Activated naive CD4-positive, alpha-beta T cell treated with anti-CD3 and anti-CD28 coated beads, Interleukin-2, amount 50 U/mL, for 24 hours (primary cell): ENCODE measurements around the gene GTF3C4.
A peak's percentile ranks its signal among the peaks of the same experiment; 100 is the strongest.

Experiments
- H3K27ac Mint-ChIP-seq: one replicate; pipeline ENCODE4 v1.8.0; 2021; ENCODE audit warnings: mild to moderate bottlenecking, mixed read lengths
- H3K27me3 Mint-ChIP-seq: one replicate; pipeline ENCODE4 v1.8.0; 2021; ENCODE audit warnings: mixed read lengths
- H3K36me3 Mint-ChIP-seq: one replicate; pipeline ENCODE4 v1.8.0; 2021; ENCODE audit warnings: mixed read lengths
- H3K4me1 Mint-ChIP-seq: one replicate; pipeline ENCODE4 v1.8.0; 2021; ENCODE audit warnings: mixed read lengths
- H3K4me3 Mint-ChIP-seq: one replicate; pipeline ENCODE4 v1.8.0; 2021; ENCODE audit warnings: mild to moderate bottlenecking, mixed read lengths
- H3K9me3 Mint-ChIP-seq: one replicate; pipeline ENCODE4 v1.8.0; 2021; ENCODE audit warnings: mixed read lengths

GTF3C4 gene

DNA sequence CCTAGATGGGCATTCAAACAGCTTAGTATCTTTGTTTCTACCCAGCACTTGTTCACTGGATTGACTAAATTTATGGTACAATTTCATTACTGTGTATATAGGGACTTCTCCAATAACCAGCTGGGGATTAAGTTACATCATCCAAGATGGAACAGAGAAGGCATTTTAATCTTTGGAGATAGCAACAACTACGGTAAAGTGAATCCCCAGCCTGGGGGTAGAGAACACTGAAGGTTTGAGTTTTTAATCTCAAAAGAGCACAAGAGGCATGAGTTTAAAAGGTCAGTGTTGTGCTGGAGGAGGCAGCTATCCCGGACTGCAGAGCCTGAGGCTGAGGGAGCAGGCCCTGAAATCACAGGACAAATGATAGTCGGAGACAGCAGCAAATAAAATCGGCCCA lies 29.0 kb upstream of the GTF3C4 start:
- no peak overlapping the region for H3K27ac Mint-ChIP-seq
- H3K4me3 Mint-ChIP-seq, result no peak overlapping the region
- H3K36me3 Mint-ChIP-seq, result peaks cover 26% of the 10 kb centered on the region
- no peaks in the 10 kb centered on the region for H3K9me3 Mint-ChIP-seq
- no peaks in the 10 kb centered on the region for H3K27me3 Mint-ChIP-seq
- H3K4me1 Mint-ChIP-seq, result no peaks in the 10 kb centered on the region

DNA sequence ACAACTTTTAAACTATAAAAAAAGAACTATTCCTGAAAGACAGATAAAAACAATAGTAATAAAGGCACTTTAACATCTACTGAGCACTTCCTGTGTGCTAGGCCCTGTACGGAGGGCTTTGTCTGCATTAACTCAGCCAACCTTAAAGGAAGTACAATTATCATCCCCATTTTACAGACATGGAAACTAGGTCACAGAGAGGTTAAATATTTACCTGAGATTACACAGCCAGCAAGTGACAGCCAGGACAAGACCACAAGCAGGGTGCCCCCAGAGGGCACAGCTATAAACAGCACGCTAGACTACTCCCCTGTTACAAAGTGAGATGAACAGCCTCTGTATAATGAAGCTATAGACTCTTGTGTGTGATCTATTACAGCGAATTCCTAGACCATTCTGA lies 26.0 kb upstream of the GTF3C4 start:
- H3K9me3 Mint-ChIP-seq, result no peaks in the 10 kb centered on the region
- no peak overlapping the region for H3K4me3 Mint-ChIP-seq
- H3K36me3 Mint-ChIP-seq, result peaks cover 24% of the 10 kb centered on the region
- H3K27ac Mint-ChIP-seq, result no peak overlapping the region
- peaks cover 7% of the 10 kb centered on the region for H3K4me1 Mint-ChIP-seq
- H3K27me3 Mint-ChIP-seq, result no peaks in the 10 kb centered on the region

DNA sequence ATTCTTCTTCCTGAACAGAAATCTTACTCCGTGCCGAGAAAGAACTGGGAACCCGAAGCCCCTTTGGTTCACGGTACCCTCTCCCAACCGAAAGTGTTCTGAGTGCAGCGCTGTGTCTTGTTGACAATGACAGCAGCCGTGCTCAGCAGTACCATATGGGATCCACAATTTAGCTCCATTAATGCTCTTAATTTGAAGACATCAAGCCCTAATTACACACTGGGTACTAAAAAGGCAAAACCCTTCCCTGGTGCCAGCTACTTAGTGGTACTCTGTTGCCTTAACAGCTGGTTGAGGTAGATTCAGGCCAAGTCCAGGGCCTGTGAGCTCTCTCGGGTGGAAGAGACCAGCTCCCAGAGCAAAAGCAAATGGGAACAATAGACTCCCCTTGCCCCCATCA lies 25.0 kb upstream of the GTF3C4 start:
- H3K27ac Mint-ChIP-seq, result no peak overlapping the region
- H3K4me3 Mint-ChIP-seq, result no peak overlapping the region
- no peaks in the 10 kb centered on the region for H3K27me3 Mint-ChIP-seq
- no peaks in the 10 kb centered on the region for H3K9me3 Mint-ChIP-seq
- peaks cover 27% of the 10 kb centered on the region for H3K36me3 Mint-ChIP-seq
- peaks cover 7% of the 10 kb centered on the region for H3K4me1 Mint-ChIP-seq

DNA sequence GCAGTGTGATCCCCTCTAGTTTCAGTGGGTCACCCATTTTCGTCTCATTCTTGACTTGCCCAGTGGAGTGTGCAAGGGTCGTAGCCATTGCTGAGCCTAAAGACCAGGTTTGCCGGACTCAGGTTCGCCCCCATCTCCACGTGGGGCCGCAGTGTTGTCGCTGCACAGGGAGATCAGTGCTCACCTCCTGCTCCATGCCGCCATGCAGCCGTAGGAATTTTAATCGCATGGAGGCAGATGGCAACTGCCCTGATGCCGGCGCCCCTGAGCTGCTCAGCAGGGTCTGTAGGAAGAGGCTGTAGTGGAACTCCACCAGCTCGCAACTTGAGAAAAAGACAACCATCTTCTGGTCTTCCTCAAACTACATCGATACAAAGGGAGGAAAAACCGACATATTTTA lies 24.6 kb upstream of the GTF3C4 start:
- Mint-ChIP-seq H3K27ac (no peak overlapping the region), H3K4me3 (no peak overlapping the region)

DNA sequence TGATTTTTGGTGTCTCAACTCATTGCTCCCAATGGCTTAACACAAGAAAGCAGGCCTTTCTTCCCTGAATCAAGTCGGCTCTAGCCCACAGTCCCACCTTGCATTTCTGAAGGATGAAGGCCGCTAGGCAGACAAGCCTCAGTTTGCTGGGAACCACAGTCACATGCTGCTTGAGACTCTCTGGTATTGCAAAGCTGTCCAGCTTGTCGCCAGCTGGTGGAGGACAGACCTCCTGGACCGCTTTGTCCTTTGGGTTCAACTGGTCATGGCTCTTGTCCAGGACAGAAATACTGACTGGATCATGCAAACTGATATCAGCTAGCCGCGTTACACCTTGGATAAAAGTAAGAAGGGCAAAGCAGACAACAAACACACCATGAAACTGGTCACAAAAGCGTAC lies 23.5 kb upstream of the GTF3C4 start:
- Mint-ChIP-seq H3K4me3 (no peak overlapping the region), H3K9me3 (no peaks in the 10 kb centered on the region), H3K4me1 (peaks cover 7% of the 10 kb centered on the region), H3K36me3 (peaks cover 27% of the 10 kb centered on the region), H3K27ac (no peak overlapping the region), H3K27me3 (no peaks in the 10 kb centered on the region)

More for the DNA sequence above, 24.6 kb upstream of the GTF3C4 start:
- no peaks in the 10 kb centered on the region for H3K27me3 Mint-ChIP-seq
- H3K4me1 Mint-ChIP-seq, result peaks cover 7% of the 10 kb centered on the region
- no peaks in the 10 kb centered on the region for H3K9me3 Mint-ChIP-seq
- H3K36me3 Mint-ChIP-seq, result peaks cover 27% of the 10 kb centered on the region

DNA sequence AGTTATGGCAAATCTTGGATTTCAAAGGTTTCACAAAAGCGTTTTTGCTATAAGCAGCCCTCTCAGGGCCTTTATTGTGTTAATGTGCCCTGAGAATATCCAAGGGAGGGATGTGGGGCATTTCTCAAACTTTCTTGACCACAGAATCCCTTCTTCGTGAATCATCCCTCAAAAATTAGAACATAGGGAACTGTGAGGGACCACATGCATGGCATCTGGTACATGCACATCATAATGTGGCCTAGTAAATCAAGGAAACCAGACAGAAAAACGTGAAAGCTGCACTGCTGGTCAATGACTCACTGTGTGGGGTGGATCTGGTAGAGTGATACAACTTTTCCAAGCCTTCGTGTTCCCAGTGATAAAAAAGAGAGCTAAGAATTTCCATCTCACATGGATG lies 22.9 kb upstream of the GTF3C4 start:
- H3K36me3 Mint-ChIP-seq, result peaks cover 24% of the 10 kb centered on the region
- H3K4me1 Mint-ChIP-seq, result peaks cover 7% of the 10 kb centered on the region
- no peak overlapping the region for H3K4me3 Mint-ChIP-seq
- no peaks in the 10 kb centered on the region for H3K9me3 Mint-ChIP-seq
- no peaks in the 10 kb centered on the region for H3K27me3 Mint-ChIP-seq
- no peak overlapping the region for H3K27ac Mint-ChIP-seq

DNA sequence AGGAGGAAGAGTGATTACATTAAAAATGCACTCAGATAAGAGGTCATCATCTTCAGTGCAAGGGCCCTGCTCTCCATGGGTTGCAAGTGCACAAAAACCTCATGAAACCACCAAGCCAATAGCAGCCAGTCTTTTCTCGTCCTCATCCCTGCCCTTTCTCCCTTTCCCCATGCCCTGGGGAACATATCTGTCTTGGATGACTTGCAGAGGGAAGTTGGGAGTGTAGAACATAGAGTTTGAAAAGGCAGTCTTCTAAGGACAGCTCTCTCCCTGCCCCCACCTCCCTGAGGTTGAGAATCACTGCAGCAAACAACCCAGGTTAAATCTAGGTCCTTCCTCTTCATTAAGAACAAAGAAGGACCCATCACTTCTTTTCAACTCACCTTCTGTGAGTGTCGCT lies 22.5 kb upstream of the GTF3C4 start:
- H3K27me3 Mint-ChIP-seq, result no peaks in the 10 kb centered on the region
- no peaks in the 10 kb centered on the region for H3K9me3 Mint-ChIP-seq
- H3K4me3 Mint-ChIP-seq, result no peak overlapping the region
- no peak overlapping the region for H3K27ac Mint-ChIP-seq
- peaks cover 7% of the 10 kb centered on the region for H3K4me1 Mint-ChIP-seq
- H3K36me3 Mint-ChIP-seq, result peaks cover 28% of the 10 kb centered on the region

DNA sequence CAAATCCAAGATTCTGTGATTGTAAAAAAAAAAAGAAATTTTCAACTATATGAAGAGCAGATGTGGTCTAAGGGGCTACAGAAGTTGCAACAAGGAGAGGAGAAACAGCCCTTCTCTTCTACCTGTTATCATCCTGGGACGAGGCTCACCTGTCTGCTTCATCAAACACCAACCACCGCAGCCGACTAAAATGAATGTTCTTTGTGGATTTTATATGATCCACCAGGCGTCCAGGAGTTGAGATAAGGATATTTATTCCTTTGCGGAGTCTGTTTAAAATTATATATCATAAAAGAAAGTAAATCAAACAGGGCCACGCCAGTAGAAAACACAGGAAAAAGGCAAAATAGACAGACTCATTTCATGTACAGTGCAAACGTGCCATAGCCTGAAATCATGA lies 22.0 kb upstream of the GTF3C4 start:
- Mint-ChIP-seq H3K36me3 (peaks cover 25% of the 10 kb centered on the region), H3K27me3 (no peaks in the 10 kb centered on the region), H3K27ac (no peak overlapping the region), H3K4me1 (peaks cover 7% of the 10 kb centered on the region), H3K4me3 (no peak overlapping the region), H3K9me3 (no peaks in the 10 kb centered on the region)

DNA sequence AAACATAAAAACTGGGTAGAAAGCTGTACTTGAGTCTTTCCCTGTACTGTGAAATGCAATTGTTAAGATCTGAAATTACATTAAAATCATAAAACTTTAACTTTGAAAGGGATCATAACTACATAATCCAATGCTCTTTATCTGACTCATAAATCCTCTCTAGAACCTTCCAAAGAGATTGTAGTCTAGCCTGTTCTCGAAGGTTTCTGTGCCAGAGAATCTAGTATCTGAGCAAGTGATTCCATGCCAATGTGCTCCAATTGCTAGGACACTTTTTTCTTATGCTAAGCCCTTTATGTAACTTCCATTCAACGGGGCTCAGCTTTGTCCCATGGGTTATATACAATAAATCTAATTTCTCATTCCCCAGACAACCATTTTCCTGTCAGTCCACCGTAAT lies 21.6 kb upstream of the GTF3C4 start:
- Mint-ChIP-seq H3K36me3 (peaks cover 25% of the 10 kb centered on the region), H3K4me3 (no peak overlapping the region), H3K9me3 (no peaks in the 10 kb centered on the region), H3K27me3 (no peaks in the 10 kb centered on the region), H3K27ac (no peak overlapping the region), H3K4me1 (peaks cover 7% of the 10 kb centered on the region)

DNA sequence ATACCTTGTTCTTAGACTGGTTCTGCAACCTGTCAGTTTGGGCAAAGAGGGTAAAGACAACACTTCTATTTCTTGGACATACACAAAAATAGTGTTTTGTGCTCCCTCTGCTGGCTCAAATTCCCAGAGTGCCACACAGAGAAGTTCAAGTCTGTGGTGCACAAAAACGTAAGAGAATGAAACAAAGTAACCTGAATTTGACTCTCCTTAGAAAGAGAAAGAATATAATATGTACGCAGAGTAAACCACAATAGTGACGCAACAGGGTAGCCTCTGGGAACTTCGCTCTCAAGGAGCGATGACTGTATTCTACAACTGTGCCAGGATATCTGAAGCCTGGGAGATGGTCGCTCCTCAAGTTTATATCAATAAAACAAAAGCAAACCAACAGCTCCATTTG lies 19.0 kb upstream of the GTF3C4 start:
- Mint-ChIP-seq H3K27ac (no peak overlapping the region), H3K27me3 (no peaks in the 10 kb centered on the region), H3K9me3 (no peaks in the 10 kb centered on the region), H3K4me1 (peaks cover 11% of the 10 kb centered on the region), H3K36me3 (peaks cover 21% of the 10 kb centered on the region), H3K4me3 (no peak overlapping the region)

DNA sequence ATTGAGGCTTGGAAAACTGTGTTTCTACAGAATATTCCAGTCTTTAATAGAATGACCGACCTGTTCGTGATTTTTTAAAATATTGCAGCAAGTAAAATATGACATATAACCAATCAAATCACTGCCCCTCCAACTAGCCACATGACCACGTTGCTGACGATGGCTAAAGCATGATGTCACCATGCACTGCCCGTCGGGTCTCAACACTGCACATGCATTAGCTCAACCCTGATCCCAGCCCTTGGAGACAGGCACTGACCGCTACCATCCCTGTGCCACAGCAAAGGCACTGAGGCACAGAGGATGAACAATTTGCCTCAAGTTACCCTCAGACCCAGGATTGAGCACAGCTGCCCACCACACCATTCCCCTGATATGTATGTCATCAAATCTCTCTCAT lies 14.0 kb upstream of the GTF3C4 start:
- peaks cover 18% of the 10 kb centered on the region for H3K36me3 Mint-ChIP-seq
- peaks cover 4% of the 10 kb centered on the region for H3K4me1 Mint-ChIP-seq
- H3K9me3 Mint-ChIP-seq, result no peaks in the 10 kb centered on the region
- H3K27me3 Mint-ChIP-seq, result no peaks in the 10 kb centered on the region
- no peak overlapping the region for H3K27ac Mint-ChIP-seq
- no peak overlapping the region for H3K4me3 Mint-ChIP-seq

DNA sequence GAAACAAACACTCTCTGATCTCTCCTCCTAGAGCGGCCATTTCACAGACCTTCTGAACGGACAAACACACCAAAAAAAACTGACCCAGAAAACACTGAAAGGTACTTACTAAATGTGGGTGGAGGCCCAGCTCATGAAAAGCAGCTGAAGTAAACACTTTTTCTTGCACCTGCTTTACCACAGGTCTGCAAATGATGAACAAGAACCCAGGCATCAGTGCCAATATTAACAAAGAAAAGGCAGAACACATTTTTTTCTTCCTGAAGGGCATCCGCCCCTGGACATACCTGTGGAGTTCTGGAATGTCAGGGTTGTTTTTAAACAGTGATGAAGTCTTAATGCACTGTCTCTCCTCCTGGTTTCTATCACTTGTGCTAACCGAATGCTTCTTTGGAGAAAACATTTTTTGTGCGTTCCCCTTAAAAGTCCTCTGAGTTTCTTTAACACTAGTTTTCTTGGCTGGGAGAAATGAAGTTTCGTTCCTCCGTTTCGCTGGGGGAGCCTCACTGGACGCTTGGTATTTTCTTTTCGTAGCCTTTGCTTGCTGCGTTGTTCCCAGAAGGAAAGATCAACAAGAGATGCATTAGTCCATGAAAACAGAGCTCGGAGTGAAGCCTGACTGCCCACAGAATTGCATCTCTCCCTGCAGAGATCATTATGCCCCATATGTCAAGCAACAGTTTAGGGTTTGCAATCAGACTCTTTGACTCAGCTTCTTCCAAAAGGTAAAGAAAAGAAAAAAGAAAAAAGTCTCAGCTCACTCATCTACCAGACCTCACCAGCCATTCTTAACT lies 7.9 kb upstream of the GTF3C4 start:
- Mint-ChIP-seq H3K9me3 (no peaks in the 10 kb centered on the region), H3K4me1 (peaks cover 5% of the 10 kb centered on the region), H3K36me3 (peaks cover 9% of the 10 kb centered on the region), H3K4me3 (no peak overlapping the region), H3K27me3 (no peaks in the 10 kb centered on the region), H3K27ac (no peak overlapping the region)

DNA sequence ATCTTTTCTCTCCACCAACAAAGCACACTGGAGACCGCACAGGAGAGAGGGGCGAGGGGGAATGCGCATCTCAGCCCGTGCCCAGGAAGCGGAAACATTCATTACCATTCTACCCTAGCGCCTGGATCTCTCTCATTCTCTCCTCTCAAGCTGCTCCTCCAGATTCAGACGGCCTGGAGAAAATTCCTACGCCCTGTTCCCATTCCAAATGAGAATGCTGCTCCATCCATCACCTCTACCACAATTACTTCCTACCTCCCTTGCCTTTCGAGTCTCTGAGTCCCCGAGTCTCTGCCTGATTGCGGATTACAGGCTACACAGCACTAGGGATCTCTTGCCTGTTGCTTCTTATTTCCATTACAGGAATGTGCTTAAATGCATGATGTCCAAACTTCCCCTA lies 7.1 kb upstream of the GTF3C4 start:
- Mint-ChIP-seq H3K4me3 (no peak overlapping the region), H3K4me1 (peaks cover 12% of the 10 kb centered on the region), H3K27ac (no peak overlapping the region), H3K27me3 (no peaks in the 10 kb centered on the region), H3K9me3 (no peaks in the 10 kb centered on the region), H3K36me3 (peaks cover 10% of the 10 kb centered on the region)

DNA sequence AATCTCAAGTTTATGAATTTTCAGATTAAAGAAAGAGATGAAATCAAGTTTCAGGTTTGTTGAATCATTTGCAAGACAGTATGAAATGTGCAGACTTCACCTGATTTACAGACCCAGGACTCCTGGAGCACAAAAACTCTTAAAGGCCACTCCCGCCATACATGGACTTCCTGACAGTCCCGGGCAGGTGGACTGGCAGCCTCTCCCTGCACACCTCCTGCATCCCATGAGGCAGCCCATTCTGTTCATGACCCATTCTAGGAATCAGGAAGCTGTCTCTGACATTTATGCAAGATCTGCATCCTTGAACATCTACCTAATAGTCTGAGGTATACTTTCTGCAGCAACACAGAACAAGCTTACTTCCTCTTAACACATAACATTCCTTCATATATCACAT lies 6.4 kb upstream of the GTF3C4 start:
- H3K27ac Mint-ChIP-seq, result no peak overlapping the region
- peaks cover 10% of the 10 kb centered on the region for H3K36me3 Mint-ChIP-seq
- no peak overlapping the region for H3K4me3 Mint-ChIP-seq
- no peaks in the 10 kb centered on the region for H3K9me3 Mint-ChIP-seq
- H3K4me1 Mint-ChIP-seq, result peaks cover 16% of the 10 kb centered on the region
- H3K27me3 Mint-ChIP-seq, result no peaks in the 10 kb centered on the region

DNA sequence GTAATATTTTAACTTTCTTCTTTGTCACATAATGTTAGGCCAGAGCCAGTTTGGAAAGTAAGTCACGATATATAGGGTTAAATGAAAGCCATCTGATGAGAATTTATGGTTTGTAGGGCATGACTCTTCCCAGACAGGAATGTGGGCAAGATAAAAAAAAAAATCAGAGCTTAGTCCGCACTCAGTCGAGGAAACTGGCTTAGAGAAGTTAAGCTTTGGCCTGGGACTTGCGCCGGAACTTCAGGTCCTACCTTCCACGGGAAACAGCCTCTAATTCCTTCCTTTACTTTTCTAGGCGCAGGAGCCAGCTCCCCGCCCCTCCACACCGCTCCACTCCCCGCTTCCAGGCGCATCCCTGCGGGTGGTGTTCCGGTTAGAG lies 956 bp upstream of the GTF3C4 start:
- peak overlapping the region; percentile 92 for H3K27ac Mint-ChIP-seq
- peak overlapping the region; percentile 95 for H3K4me3 Mint-ChIP-seq
- H3K36me3 Mint-ChIP-seq, result peaks cover 5% of the 10 kb centered on the region
- no peaks in the 10 kb centered on the region for H3K9me3 Mint-ChIP-seq
- H3K27me3 Mint-ChIP-seq, result no peaks in the 10 kb centered on the region
- peaks cover 46% of the 10 kb centered on the region for H3K4me1 Mint-ChIP-seq

DNA sequence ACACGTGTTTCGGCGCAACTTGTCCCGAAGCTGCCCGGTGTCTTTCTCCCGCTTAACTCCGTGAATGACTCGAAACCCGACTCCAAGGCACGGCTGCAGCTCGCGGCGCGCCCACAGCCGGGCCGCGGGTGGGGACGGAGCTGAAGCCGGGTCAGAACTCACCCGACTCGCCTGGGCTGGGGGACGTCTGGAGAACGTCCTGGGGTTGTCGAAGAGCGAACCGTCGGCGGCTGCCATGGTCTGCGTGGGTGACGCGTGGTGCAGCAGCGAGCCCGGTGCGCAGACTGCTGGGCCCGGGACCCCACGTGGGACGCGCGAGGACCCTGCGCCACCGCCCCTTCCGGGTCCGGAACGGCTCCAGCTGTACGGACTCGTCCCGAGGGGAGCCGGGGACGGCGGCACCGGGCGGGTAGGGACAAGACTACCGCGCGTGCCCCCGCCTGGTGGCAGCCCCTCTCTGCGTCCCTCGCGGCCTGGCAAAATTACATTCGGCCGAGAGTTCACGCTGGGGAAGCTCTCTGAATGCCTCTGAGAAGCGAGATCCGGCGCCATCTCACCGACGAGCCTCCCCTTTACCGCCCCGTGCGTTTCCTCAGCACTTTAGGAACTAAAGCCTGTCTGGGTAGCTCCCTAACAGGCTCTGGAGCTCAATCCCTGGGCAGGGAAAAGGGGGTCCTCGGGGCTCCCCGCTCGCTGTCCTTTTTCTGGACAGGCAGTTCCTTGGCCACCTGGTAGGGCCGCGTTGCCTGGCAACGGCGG lies 387 bp upstream of the GTF3C4 start, which contains the start of gene DDX31:
DDX31 (minus strand) TSS at position 286 of the 759 bp plus-strand sequence; CDS start at position 237, 49 bp downstream.
- Mint-ChIP-seq H3K4me1 (peaks cover 50% of the 10 kb centered on the region), H3K27me3 (no peaks in the 10 kb centered on the region), H3K36me3 (peaks cover 5% of the 10 kb centered on the region), H3K4me3 (peak within 1 kb of the TSS; percentile 95), H3K27ac (peak within 1 kb of the TSS; percentile 94), H3K9me3 (no peaks in the 10 kb centered on the region)
